Measurements from ENCODE around the gene PPP2R2B.
"Not testable (repeated sequence)": the region's sequence is repeated elsewhere in the genome, so short reads cannot be mapped to it uniquely, and the experiment has no call there.

Gene PPP2R2B

DNA sequence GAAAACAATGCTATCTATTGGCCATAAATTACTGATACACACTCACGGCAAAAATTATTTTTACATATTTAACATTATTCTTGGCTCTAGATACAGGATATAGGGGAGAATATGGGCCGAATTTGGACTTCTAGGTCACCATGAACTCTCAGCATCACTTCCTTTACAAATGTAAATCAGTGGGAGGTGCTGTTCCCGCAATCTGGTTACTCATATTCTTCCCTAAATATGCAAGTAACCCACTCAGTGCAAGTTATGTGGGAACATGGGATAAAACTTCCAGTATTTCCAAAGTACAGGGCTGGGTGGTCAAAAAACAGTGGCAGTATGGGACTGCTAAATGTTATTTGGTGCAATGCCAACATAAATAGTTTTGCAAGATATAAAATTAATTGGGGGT is 145.6 kb downstream of the PPP2R2B start:
- FAIRE-seq (no peak), DNase-seq (ENCODE audit: insufficient read length, low spot score) (no peak)
- TF ChIP-seq, protein P1, sequence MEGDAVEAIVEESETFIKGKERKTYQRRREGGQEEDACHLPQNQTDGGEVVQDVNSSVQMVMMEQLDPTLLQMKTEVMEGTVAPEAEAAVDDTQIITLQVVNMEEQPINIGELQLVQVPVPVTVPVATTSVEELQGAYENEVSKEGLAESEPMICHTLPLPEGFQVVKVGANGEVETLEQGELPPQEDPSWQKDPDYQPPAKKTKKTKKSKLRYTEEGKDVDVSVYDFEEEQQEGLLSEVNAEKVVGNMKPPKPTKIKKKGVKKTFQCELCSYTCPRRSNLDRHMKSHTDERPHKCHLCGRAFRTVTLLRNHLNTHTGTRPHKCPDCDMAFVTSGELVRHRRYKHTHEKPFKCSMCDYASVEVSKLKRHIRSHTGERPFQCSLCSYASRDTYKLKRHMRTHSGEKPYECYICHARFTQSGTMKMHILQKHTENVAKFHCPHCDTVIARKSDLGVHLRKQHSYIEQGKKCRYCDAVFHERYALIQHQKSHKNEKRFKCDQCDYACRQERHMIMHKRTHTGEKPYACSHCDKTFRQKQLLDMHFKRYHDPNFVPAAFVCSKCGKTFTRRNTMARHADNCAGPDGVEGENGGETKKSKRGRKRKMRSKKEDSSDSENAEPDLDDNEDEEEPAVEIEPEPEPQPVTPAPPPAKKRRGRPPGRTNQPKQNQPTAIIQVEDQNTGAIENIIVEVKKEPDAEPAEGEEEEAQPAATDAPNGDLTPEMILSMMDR (IDR thresholded peaks at IDR 0.05; ENCODE audit: insufficient read depth, missing control alignments), result no peak

DNA sequence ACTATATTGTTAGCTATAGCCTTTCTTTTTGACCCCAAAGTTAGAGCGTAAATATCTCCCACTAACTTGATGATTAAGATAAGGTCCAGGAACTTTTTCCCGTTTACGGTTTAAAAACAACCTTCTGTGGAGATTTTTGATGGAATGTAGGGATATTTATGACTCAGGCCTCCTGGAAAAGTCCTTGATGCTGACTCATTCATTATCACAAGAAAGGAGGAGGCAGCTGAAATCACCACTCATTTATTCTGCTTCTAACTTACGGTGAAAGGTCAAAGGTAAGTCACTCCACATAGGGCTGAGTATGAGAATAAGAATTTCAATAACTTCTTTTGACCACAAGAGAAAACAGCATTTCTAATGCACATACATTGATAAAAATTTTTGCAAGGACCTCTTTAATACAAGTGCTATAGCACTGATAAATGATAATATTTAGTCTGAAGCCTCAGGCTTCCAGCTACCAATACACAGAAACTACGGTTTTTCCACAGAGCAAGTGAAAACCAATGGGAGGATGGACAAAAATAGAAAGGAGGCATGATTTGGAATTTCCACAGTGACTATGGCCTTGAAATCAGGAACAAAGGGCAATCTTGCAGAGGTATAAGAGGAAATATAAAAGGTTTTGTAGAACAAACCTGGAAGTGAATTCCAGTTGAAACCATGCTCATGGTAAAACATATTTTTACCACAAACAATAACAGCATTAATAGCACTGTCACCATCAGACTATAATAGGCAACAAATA is 146.5 kb downstream of the PPP2R2B start:
- TF ChIP-seq, protein P1 (IDR thresholded peaks at IDR 0.05; ENCODE audit: insufficient read depth, missing control alignments), result no peak
- no peak for DNase-seq (ENCODE audit: insufficient read length, low spot score)
- FAIRE-seq, result no peak

DNA sequence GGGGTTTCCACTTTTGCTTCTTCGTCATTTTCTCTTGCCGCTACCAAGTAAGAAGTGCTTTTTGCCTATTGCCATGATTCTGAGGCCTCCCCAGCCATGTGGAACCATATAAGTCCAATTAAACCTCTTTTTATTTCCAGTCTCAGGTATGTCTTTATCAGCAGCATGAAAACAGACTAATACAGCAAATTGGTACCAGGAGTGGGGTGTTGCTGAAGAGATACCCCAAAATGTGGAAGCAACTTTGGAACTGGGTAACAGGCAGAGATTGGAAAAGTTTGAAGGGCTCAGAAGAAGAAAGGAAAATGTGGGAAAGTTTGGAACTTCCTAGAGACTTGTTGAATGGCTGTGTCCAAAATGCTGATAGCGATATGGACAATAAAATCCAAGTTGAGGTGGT is 149.8 kb downstream of the PPP2R2B start:
- FAIRE-seq; DNase-seq (ENCODE audit: insufficient read length, low spot score): not testable (repeated sequence)

DNA sequence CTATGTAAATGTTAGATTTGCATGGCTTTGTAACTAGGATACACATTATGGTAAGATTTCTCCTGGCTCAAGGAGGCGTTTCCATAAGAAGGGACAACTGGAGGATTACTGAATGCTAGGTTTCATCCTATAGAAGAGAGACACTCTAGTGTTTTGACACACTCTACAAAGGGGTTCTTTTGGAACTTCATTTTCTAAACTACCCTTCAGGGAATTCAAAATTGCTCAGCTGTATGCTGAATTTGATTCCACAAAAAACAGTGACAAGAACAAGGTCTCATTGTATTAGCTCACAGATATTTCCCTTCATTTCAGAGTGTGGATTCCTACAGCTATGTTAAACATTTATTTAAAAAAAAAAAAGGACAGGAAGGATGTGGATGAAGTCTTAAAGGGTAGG is 151.7 kb downstream of the PPP2R2B start:
- DNase-seq (ENCODE audit: insufficient read length, low spot score), result no peak
- TF ChIP-seq, protein P1 (IDR thresholded peaks at IDR 0.05; ENCODE audit: insufficient read depth, missing control alignments), result no peak
- FAIRE-seq, result no peak

DNA sequence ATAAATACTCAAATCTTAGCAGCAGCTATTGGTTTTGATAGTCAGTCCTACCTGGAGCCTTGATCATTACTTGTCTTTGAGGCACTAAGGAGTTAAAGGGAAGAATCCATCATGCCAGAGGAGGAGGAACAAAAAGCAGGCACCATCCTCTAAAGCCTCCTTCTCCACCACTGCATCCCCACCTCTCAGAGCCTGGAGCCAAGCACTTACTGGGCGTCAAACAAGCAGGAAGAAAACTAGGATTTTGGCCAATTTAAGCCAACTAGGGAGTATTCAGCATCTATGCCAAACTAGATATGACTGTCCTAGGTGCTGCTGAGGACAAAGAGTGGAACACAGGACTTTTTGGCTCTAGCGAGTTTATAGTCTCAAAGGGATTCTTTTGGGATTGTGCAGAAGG is 152.5 kb downstream of the PPP2R2B start:
- FAIRE-seq, result no peak
- TF ChIP-seq, protein P1 (IDR thresholded peaks at IDR 0.05; ENCODE audit: insufficient read depth, missing control alignments), result no peak
- no peak for DNase-seq (ENCODE audit: insufficient read length, low spot score)

DNA sequence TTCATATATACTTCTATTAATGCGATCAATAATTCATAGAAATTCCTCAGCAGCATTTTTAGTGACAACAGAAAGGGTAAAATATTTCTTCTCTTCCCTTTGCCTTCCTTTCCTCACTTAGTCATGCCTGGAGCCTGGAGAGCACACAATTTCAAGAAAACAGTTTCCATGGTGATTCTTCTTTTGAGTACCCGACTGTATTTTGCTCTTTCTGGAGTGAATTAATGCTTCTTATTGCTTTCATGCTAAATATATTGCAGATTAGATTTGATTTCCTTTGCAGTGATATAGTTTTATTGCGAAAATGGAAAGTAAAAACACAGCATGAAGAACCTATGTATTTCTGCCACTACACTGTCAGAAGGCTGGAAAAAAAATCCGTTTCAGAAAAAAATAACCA is 153.5 kb downstream of the PPP2R2B start:
- TF ChIP-seq, protein P1 (IDR thresholded peaks at IDR 0.05; ENCODE audit: insufficient read depth, missing control alignments), result no peak
- DNase-seq (ENCODE audit: insufficient read length, low spot score) (no peak), FAIRE-seq (no peak)

DNA sequence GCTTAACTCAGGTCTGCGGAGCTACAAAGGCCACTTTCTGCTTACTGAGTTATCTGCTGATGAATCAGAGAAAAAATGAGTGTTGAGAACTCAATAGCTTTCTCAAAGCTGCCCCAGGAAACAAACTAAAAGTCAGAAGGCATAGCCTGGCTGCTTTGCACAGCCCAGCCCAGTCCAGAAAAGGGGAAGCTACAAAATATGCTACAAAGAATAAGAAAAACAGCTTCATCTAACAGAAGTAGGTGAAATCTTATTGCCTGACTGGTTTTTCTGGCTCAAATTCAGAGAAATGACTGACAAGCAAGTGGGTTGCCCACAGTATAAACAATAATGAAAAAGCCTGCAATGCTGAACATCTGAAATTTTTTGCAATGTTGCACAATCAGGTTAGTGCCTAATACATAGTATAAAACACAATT is 156.2 kb downstream of the PPP2R2B start:
- DNase-seq (ENCODE audit: insufficient read length, low spot score) (no peak), FAIRE-seq (no peak)
- TF ChIP-seq, protein P1 (IDR thresholded peaks at IDR 0.05; ENCODE audit: insufficient read depth, missing control alignments), result no peak
